Activated CD8-positive, alpha-beta memory T cell treated with anti-CD3 and anti-CD28 coated beads for 48 hours (primary cell): Measurements from ENCODE around the gene SCYGR3.
"Not testable (repeated sequence)": the region's sequence is repeated elsewhere in the genome, so short reads cannot be mapped to it uniquely, and the experiment has no call there.

Source experiments
- DNase-seq, 3 experiments: peaks; one replicate each; pipeline ENCODE4 v3.0.0-alpha.2; 2020; ENCODE audit warnings: low read depth in 2 of 3, low spot score in 2 of 3

The SCYGR3 gene

GRCh38 chr2:227614246-227614645, 394 bp downstream of the SCYGR3 start:
- DNase-seq, result no peak

- DNase-seq, result no peak
Measured at GRCh38 chr2:227613272-227613660, 1.4 kb downstream of the SCYGR3 start.

GRCh38 chr2:227612546-227613271, 1.9 kb downstream of the SCYGR3 start:
- no peak for DNase-seq

GRCh38 chr2:227610123-227610522, 4.5 kb downstream of the SCYGR3 start:
- DNase-seq, result no peak

- DNase-seq, result no peak
Measured at GRCh38 chr2:227608561-227609338, 5.9 kb downstream of the SCYGR3 start.

- DNase-seq, result no peak
Measured at GRCh38 chr2:227607941-227608340, 6.7 kb downstream of the SCYGR3 start.

- no peak for DNase-seq
Measured at GRCh38 chr2:227606476-227606875, 8.2 kb downstream of the SCYGR3 start.

- DNase-seq, result no peak
Measured at GRCh38 chr2:227602358-227602757, 12.3 kb downstream of the SCYGR3 start.

GRCh38 chr2:227598835-227599503, 15.7 kb downstream of the SCYGR3 start, which contains the start of gene SCYGR2:
Gene SCYGR2, plus strand, starts transcription at chr2:227598893. Its CDS starts 0 bp downstream, at chr2:227598893.
- DNase-seq, result not testable (repeated sequence)

GRCh38 chr2:227597998-227598397, 16.6 kb downstream of the SCYGR3 start:
- no peak for DNase-seq

- DNase-seq, result no peak
Measured at GRCh38 chr2:227597036-227597435, 17.6 kb downstream of the SCYGR3 start.

- DNase-seq, result no peak
Measured at GRCh38 chr2:227595797-227596196, 18.8 kb downstream of the SCYGR3 start.

GRCh38 chr2:227592694-227593387, 21.8 kb downstream of the SCYGR3 start:
- DNase-seq, result no peak

GRCh38 chr2:227582369-227582768, 32.3 kb downstream of the SCYGR3 start:
- DNase-seq, result no peak

GRCh38 chr2:227579791-227580190, 34.8 kb downstream of the SCYGR3 start:
- no peak for DNase-seq

- no peak for DNase-seq
Measured at GRCh38 chr2:227578642-227579041, 36.0 kb downstream of the SCYGR3 start.

- no peak for DNase-seq
Measured at GRCh38 chr2:227577555-227577954, 37.1 kb downstream of the SCYGR3 start.

- DNase-seq, result no peak
Measured at GRCh38 chr2:227576812-227577211, 37.8 kb downstream of the SCYGR3 start.

GRCh38 chr2:227576110-227576509, 38.5 kb downstream of the SCYGR3 start:
- no peak for DNase-seq

- DNase-seq, result no peak
Measured at GRCh38 chr2:227570615-227571014, 44.0 kb downstream of the SCYGR3 start.

GRCh38 chr2:227568852-227569169, 45.8 kb downstream of the SCYGR3 start:
- no peak for DNase-seq
